Duodenal mucosa (tissue), 2 donors: ENCODE results near the gene GATA5.

Experiments
- H3K27ac ChIP-seq: one replicate; pipeline ENCODE4 v1.7.0; 2013; ENCODE audit warnings: low read depth, low read length
- H3K27me3 ChIP-seq, 2 donors: one replicate each; pipeline ENCODE4 v1.7.0; 2013; ENCODE audit warnings: low read length in 2 of 2, control low read depth in 1 of 2; ENCODE audit not compliant: insufficient read depth in 2 of 2, control insufficient read depth in 1 of 2
- H3K36me3 ChIP-seq, 2 donors: one replicate each; pipeline ENCODE4 v1.7.0; 2013; ENCODE audit warnings: low read length in 2 of 2, control low read depth in 1 of 2; ENCODE audit not compliant: insufficient read depth in 2 of 2, control insufficient read depth in 1 of 2
- H3K4me1 ChIP-seq, 2 donors: one replicate each; pipeline ENCODE4 v1.7.0; 2013; ENCODE audit warnings: low read length in 2 of 2, control low read depth in 1 of 2; ENCODE audit not compliant: insufficient read depth in 2 of 2, control insufficient read depth in 1 of 2
- H3K4me3 ChIP-seq, 2 donors: one replicate each; pipeline ENCODE4 v1.7.0; 2013; ENCODE audit warnings: low read length in 2 of 2, low read depth in 1 of 2
- H3K9ac ChIP-seq, 2 donors: one replicate each; pipeline ENCODE4 v1.7.0; 2013; ENCODE audit warnings: low read length in 2 of 2, low read depth in 1 of 2
- H3K9me3 ChIP-seq, 2 donors: one replicate each; pipeline ENCODE4 v1.7.0; 2013; ENCODE audit warnings: low read length in 2 of 2, control low read depth in 1 of 2; ENCODE audit not compliant: control insufficient read depth in 1 of 2

The GATA5 gene

DNA sequence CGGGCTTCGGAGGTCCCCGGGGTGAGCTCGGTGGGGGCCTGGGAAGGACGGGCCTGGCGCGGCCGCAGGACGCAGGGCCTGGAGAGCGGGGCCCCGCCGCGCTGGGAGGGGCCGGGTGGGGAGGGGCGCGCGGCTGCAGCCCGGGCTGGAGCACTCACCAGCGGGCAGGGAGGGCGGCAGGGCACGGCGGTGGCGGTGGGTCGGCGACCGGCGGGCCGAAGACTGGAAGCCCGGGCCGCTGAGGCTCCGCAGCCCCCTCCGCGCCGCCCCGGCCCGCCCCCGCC lies at the start of gene GATA5:
Gene GATA5, minus strand, starts transcription at position 224 of the 284 bp plus-strand sequence. CDS start 474 bp downstream, outside the sequence.
- Histone ChIP-seq H3K27ac (peak within 1 kb of the TSS; percentile 83), H3K9ac (peak within 1 kb of the TSS; percentile 65 to 88), H3K4me1 (peaks cover 1 to 8% of the 10 kb centered on the region in 2 donors), H3K9me3 (no peaks in the 10 kb centered on the region), H3K4me3 (peak within 1 kb of the TSS; percentile 70 to 71), H3K27me3 (peaks cover 0 to 7% of the 10 kb centered on the region in 2 donors), H3K36me3 (no peaks in the 10 kb centered on the region)

DNA sequence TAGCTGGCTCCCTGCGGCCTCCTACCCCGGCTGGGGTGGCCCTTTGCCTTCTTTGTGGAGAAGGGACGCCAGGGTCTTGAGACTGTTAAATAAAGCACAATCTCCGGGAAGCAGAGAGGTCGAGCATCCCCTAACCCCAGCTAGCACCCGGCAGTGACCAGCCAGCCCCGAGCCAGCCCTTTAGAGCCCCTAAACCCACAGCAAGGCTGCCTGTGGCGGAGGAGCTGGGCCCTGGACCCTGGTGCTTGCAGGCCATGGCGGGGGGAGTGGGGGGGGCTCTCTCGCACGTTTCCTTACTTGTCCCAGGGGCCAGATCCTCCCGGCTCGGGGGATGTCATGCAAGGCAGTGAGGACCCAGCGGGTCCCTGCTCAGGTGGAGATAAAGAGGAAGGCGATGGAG lies 49.2 kb upstream of the GATA5 start:
- Histone ChIP-seq H3K9me3 (no peaks in the 10 kb centered on the region), H3K9ac (no peak overlapping the region), H3K4me1 (no peaks in the 10 kb centered on the region), H3K36me3 (no peaks in the 10 kb centered on the region), H3K27me3 (peaks cover 16 to 23% of the 10 kb centered on the region in 2 donors), H3K4me3 (no peak overlapping the region), H3K27ac (no peak overlapping the region)

- peaks cover 16 to 23% of the 10 kb centered on the region in 2 donors for H3K27me3 ChIP-seq
- H3K27ac ChIP-seq: no peak overlapping the region
- no peaks in the 10 kb centered on the region for H3K36me3 ChIP-seq
- H3K9me3 ChIP-seq: no peaks in the 10 kb centered on the region
- no peak overlapping the region for H3K4me3 ChIP-seq
- H3K4me1 ChIP-seq: no peaks in the 10 kb centered on the region
- no peak overlapping the region for H3K9ac ChIP-seq
These were observed 48.7 kb upstream of the GATA5 start for GRCh38 chr20:62524505-62524911.

- H3K36me3 ChIP-seq: no peaks in the 10 kb centered on the region
- peaks cover 20 to 23% of the 10 kb centered on the region in 2 donors for H3K27me3 ChIP-seq
- H3K4me3 ChIP-seq: no peak overlapping the region
- H3K27ac ChIP-seq: no peak overlapping the region
- no peaks in the 10 kb centered on the region for H3K4me1 ChIP-seq
- H3K9me3 ChIP-seq: no peaks in the 10 kb centered on the region
- H3K9ac ChIP-seq: no peak overlapping the region
These were observed 47.8 kb upstream of the GATA5 start for GRCh38 chr20:62523473-62524203.

GRCh38 chr20:62522748-62523396 lies 47.1 kb upstream of the GATA5 start:
- H3K4me1 ChIP-seq: no peaks in the 10 kb centered on the region
- H3K36me3 ChIP-seq: no peaks in the 10 kb centered on the region
- H3K27ac ChIP-seq: no peak overlapping the region
- no peak overlapping the region for H3K4me3 ChIP-seq
- H3K9ac ChIP-seq: no peak overlapping the region
- peaks cover 23% of the 10 kb centered on the region in 2 donors for H3K27me3 ChIP-seq
- H3K9me3 ChIP-seq: no peaks in the 10 kb centered on the region

DNA sequence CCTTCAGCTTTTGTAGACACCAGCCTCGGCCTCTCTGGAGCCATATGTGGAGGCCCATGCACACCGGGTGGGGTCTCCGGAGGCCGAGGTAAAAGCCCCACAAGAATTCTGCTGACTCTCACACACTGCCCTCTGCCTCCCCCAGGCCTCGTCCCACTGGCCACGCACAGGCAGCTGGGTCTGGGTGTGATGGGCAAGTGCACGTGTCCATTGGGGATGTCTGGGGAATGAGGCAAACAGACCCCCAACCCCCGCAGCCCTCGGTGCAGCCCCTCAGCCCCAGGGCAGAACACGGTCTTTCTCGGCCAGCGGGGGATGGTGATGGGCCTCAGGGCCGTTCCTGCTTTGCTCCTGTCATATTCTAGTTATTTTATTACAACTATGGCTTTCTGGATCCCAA lies 44.0 kb upstream of the GATA5 start:
- Histone ChIP-seq H3K27me3 (peaks cover 19 to 24% of the 10 kb centered on the region in 2 donors), H3K27ac (no peak overlapping the region), H3K4me3 (no peak overlapping the region), H3K36me3 (no peaks in the 10 kb centered on the region), H3K9me3 (no peaks in the 10 kb centered on the region), H3K4me1 (no peaks in the 10 kb centered on the region), H3K9ac (no peak overlapping the region)

DNA sequence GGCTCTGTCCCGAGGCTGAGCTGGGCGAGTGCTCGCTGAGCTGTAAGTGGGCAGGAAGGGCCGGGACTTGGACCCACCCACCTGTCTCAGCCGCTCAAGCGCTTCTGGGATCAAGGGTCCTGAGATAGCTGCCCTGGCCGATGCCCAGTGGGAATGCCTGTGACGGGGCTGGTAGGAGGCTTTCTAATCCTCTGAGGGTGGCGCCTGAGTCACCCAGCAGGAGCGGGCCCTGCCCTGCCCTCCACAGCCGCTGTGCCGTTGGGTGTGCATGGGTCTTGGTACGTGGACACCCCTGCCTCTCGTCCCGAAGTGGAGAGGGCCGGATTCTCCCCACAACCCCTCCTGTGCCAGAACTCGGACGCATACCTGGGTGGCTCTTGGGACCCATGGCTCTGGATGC lies 43.1 kb upstream of the GATA5 start:
- Histone ChIP-seq H3K9me3 (no peaks in the 10 kb centered on the region), H3K4me3 (no peak overlapping the region), H3K27me3 (peaks cover 19 to 29% of the 10 kb centered on the region in 2 donors)

DNA sequence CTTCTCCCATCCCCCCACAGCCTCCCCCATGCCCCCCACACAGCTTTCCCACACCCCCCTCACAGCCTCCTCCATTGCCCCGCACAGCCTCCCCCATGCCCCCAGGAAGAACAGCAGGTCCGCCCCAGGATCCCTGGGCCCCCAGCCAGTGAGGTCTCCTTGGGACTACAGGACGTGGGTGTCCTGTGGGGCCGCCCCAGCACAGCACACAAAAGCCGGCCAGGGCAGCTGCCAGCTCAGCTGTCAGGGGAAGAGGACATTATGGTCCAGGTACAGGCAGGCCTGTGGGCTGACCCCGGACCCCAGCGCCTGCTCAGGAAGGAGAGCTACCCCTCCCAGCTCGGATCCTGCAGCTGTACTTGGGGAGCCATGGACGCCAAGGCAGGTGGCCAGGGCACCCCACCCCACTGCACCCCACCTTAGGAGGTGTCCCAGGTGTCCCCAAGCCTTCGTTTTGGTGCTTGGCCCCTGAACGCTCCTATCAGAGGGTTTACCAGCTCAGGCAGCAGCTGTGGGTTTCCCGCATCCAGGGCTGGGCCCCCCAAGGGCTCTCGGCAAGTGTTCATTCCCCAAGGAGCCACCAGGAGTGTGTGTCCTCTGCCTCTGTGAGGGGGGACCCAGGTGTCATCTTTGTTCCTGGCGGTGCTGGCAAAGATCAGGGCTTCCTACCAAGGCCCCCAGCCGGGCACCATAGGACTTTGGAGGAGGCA lies 42.3 kb upstream of the GATA5 start:
- Histone ChIP-seq H3K9me3 (no peaks in the 10 kb centered on the region), H3K9ac (no peak overlapping the region), H3K4me1 (no peaks in the 10 kb centered on the region), H3K36me3 (no peaks in the 10 kb centered on the region), H3K4me3 (no peak overlapping the region), H3K27ac (no peak overlapping the region), H3K27me3 (peaks cover 20 to 30% of the 10 kb centered on the region in 2 donors)

More for the DNA sequence above, 43.1 kb upstream of the GATA5 start:
- no peak overlapping the region for H3K27ac ChIP-seq
- no peaks in the 10 kb centered on the region for H3K36me3 ChIP-seq
- no peaks in the 10 kb centered on the region for H3K4me1 ChIP-seq
- H3K9ac ChIP-seq: no peak overlapping the region

DNA sequence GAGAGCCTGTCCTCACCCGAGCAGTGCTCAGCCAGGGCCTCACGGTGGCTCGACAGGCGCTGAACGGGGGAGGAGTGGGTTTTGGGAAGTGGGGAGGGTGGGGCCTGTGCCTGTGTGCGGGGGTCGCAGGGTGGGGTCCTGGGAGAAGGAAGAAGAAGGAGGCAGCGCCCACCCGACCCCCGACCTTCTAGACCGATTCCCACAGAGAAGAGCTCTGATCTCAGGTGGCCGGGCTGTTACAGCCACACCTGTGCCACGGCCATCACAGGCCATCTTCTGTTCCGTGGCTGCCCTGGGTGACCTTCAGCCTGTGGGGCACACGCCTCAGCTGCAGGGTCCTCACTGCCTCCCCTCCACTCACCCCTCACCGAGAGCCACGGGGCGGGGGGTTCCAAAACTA lies 41.4 kb upstream of the GATA5 start:
- Histone ChIP-seq H3K27ac (no peak overlapping the region), H3K9ac (no peak overlapping the region), H3K36me3 (no peaks in the 10 kb centered on the region), H3K4me1 (no peaks in the 10 kb centered on the region), H3K9me3 (no peaks in the 10 kb centered on the region), H3K4me3 (no peak overlapping the region), H3K27me3 (peaks cover 22 to 30% of the 10 kb centered on the region in 2 donors)

DNA sequence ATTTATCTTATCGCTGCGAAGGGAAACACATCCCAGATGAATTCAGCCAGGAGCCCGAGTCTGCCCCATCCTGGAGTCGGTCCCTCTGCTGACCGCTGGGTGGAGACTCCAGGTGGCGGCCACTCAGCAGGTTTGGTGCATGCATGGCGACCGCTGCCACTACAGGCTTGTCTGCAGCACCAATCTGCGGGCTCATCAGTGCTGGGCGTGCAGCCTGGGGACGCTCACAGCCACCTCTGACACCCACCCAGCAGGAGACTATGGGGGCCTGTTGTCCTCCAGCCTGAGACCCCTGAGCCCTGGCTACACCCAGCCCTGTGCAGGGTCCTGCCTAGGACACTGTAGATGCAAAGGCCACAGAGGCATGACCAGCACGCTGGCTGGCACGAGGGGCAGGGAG lies 40.5 kb upstream of the GATA5 start:
- Histone ChIP-seq H3K27me3 (peaks cover 25 to 33% of the 10 kb centered on the region in 2 donors), H3K9ac (no peak overlapping the region)

More for the DNA sequence above, 40.5 kb upstream of the GATA5 start:
- no peaks in the 10 kb centered on the region for H3K4me1 ChIP-seq
- H3K27ac ChIP-seq: no peak overlapping the region
- no peaks in the 10 kb centered on the region for H3K9me3 ChIP-seq
- no peaks in the 10 kb centered on the region for H3K36me3 ChIP-seq
- H3K4me3 ChIP-seq: no peak overlapping the region
